Retinal pigment epithelial cell (primary cell): Measurements from ENCODE around the gene SHISAL2A.
A peak's percentile ranks its signal among the peaks of the same experiment; 100 is the strongest.

ENCODE experiments used
- DNase-seq: peaks from one replicate; pipeline ENCODE4 v3.0.0-alpha.2; 2010; ENCODE audit warnings: low read depth
- H3K4me3 ChIP-seq: 2 replicates; pipeline ENCODE4 v1.5.1; 2011; ENCODE audit warnings: mild to moderate bottlenecking, low read length, control low read depth, moderate library complexity
- TF ChIP-seq, protein P1 (sequence below): conservative IDR thresholded peaks from 2 replicates; pipeline ENCODE4 v1.5.1; 2011; ENCODE audit warnings: low read depth, low read length, control low read depth, inconsistent platforms

Gene SHISAL2A

DNA sequence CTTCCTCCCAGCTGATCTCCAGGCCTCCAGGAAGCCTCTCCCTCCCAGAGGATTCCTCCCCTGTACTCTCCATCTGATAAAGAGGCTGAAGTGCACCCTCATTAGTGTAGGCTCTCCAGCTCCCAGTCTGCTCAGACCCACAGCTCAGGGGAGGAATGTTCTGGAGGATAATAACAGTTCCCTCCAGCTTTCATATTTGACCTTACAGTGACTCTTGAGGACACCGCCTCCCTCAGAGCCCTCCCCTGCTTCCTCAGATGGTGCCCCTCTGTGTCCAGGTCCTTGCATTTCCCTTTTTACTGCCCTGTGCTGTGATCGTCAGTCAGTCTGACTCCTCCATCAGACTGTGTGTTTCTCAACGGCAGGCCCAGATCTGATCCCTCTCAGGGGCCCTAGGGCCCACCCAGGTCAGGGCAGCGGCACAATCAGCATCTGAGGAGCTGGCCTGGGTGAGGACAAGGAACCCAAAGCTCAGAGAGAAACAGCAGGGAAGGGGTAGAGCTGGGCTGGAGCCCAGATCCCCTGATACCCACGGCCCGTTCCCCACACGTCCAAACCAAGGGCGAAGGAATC, 1.1 kb upstream of the SHISAL2A start:
- TF ChIP-seq, protein P1, sequence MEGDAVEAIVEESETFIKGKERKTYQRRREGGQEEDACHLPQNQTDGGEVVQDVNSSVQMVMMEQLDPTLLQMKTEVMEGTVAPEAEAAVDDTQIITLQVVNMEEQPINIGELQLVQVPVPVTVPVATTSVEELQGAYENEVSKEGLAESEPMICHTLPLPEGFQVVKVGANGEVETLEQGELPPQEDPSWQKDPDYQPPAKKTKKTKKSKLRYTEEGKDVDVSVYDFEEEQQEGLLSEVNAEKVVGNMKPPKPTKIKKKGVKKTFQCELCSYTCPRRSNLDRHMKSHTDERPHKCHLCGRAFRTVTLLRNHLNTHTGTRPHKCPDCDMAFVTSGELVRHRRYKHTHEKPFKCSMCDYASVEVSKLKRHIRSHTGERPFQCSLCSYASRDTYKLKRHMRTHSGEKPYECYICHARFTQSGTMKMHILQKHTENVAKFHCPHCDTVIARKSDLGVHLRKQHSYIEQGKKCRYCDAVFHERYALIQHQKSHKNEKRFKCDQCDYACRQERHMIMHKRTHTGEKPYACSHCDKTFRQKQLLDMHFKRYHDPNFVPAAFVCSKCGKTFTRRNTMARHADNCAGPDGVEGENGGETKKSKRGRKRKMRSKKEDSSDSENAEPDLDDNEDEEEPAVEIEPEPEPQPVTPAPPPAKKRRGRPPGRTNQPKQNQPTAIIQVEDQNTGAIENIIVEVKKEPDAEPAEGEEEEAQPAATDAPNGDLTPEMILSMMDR = no peak
- H3K4me3 ChIP-seq = no peak overlapping the region
- DNase-seq = no peak

GRCh38 chr1:52633291-52633754, 355 bp downstream of the SHISAL2A start:
- no peak for DNase-seq
- peak overlapping the region; percentile 10 for H3K4me3 ChIP-seq

GRCh38 chr1:52634111-52634510, 1.1 kb downstream of the SHISAL2A start:
- DNase-seq = no peak
- no peak overlapping the region for H3K4me3 ChIP-seq
- TF ChIP-seq, protein P1 = no peak

More at GRCh38 chr1:52633291-52633754, 355 bp downstream of the SHISAL2A start:
- TF ChIP-seq, protein P1 = no peak

DNA sequence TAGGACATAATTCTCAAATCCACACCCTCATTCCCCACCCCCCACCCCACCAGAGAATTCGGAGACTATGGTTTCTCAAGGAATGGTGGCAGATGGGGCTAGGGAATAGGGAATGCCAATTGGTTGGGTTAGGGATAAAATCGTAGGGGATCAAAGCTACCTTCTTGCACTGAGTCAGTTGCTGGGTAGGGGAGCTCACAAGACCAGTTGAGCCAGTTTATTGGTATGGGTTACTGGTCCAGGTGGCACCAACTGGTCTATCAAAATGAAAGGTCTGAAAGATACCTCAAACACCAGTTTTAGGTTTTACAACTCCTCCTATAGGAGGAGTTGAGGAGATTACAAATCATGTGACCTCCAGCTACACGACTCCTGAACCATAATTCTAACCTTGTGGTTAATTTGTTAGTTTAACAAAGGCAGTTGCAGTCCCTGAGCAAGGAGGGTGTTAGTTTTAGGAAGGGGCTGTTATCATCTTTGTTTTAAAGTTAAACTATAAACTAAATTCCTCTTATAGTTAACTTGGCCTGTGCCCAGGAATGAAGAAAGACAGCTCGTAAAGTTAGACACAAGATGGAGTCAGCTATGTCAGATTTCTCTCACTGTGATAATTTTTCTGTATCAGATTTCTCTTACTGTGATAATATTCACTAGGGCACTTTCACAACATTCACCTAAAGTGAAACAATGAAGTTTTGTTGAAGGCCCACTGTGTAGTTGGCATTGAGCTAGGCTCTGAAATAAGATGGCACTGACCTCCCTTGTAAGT, 2.5 kb downstream of the SHISAL2A start:
- TF ChIP-seq, protein P1 = no peak
- DNase-seq = no peak
- no peak overlapping the region for H3K4me3 ChIP-seq

- TF ChIP-seq, protein P1 = no peak
- DNase-seq = no peak
- no peak overlapping the region for H3K4me3 ChIP-seq
Observed at GRCh38 chr1:52636721-52637695, 4.0 kb downstream of the SHISAL2A start.

DNA sequence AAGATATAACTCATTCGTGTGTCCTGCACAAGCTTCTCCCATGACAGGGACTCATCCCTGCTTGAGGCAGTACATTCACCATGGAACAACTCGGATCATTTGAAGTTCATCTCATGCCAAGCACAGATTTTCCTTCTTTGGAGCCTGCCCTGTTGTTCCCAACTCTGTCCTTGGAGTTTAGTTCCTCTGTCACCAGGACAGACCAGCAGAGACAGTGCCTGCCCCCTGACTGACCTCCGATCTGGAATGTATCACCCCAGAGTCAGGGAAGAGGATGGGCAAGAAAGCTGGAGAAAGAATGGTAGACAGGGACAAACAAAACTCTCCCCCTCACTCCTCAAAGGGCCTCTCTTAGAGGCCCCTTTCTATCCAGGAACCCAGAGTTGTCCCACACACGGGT, 5.0 kb downstream of the SHISAL2A start:
- no peak for DNase-seq
- TF ChIP-seq, protein P1 = no peak
- no peak overlapping the region for H3K4me3 ChIP-seq
